Myocyte (in vitro differentiated cells): ENCODE data around the gene ADCY3. TPM values are rescaled to one million over a fixed set of nuclear protein-coding genes. Genes with fewer than 3 reads are reported as not detected.

ENCODE experiments used
- DNase-seq: peaks from one replicate; pipeline ENCODE4 v3.0.0-alpha.2; 2012; ENCODE audit warnings: low read depth
- total RNA-seq: library from RNA; depleted of rRNA; stranded (reverse); fragments of >200 nt; gene quantifications from 2 replicates; pipeline ENCODE4 v1.2.3, GENCODE V29; 2014

The ADCY3 gene
- total RNA-seq, 1 donor from 2014 or later, result 3.5 TPM

DNA sequence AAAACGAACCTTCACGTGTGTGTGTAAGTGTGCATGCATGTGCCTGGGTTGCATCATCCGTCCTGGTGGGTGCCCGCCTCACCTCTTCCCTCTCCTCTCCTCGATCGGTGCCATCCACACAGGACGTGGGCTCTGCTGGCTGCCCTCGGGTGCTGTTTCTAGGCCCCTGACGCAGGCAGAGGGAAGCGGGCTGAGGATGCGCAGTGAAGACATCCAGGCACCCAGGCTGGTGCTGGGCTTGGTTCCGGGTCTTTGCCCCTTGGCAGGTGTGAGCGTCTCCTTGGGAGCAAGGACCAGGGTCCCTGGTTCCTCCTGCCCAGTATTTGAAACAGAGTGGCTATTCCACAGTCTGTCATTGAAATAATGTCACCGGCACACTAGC lies 6.2 kb upstream of the ADCY3 start:
- no peak for DNase-seq

DNA sequence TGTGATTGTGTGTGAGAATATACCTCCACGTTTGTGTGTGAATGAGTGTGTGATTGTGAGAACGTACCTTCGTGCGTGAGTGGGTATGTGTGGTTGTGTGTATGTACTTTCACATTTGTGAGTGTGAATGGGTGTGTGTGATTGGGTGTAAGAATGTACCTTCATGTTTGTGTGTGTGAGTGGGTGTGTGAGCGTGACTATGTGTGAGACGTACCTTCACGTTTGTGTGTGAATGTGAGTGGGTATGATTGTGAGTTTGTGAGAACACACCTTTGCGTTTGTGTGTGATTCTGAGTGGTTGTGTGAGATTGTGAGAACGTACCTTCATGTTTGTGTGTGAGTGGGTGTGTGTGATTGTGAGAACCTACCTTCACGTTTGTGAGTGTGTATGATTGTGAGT lies 5.8 kb upstream of the ADCY3 start:
- no peak for DNase-seq

DNA sequence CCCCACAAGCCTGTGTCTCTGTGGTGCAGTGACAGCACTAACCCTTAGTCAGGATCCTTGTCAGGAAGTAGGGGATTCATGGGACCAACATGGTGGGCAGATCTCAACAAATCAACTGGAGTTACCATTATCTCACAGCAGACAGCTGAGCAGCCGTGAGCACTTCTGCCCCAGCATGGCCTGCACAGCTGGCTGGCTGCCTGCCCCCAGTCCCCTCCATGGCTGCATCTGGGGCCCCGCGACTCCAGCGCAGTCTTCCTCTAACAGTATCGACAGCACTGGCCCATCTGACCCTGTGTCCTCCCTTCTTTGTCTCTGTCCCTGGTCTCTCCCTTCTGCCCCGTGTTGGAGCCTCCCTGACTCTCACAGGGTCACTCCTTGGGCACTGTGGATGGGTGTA lies 4.7 kb upstream of the ADCY3 start:
- no peak for DNase-seq

DNA sequence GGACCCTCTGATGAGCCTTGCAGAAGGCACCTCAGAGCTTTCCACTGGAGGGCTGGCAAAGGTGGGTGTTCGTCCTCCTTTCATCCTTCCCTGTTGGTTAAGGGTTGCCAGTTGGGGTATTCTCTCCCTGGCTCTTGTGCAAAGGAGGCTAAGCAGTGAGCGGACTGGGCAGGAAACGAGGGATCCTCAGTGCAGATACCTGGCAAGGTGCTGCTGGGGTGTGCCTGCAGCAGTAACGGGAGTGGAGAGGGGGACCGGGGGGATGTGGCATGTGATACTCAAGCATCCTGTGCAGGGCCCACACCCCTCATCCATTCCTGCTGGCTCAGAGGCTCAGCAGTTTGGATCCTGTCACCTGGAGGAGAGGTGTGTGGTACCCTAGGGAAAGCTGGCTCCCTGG lies 4.2 kb upstream of the ADCY3 start:
- no peak for DNase-seq

DNA sequence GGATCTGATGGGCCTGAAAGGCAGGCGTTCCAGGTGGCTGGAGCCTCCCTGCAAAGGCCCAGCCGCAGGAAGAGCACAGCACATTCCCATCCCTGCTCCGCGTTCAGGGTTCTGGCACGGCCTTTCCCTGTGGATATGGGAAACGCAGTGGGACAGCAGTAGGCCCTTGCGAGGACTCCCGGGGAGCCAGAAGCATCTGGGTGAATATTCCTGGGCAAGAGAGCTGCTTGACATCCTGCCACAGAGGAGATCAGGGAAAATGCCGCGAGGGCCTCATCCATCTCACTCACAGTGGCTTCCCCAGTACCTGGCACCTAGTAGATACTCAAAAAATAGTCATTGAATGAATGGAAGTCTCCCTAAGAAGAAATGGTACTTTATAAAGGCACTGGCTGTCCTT lies 3.1 kb upstream of the ADCY3 start:
- no peak for DNase-seq

DNA sequence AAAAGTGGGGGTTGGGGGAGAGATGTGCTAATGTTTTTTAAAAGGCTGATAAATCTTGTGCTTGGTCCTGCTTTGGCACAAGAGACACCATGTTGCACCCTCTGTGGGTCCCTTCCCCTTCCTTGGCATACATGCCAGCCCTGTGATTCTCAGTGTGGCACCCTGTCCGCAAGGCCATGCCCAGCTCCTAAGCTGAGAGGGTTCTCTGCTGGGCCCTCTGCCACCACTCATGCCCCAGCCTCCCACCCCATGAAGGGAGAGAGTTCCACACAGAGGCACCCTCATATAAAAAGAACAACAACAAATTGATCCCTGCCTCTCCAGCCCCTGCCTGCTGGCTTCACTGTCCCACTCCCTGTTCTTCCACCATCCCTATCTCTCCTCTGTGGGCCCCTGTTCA lies 2.5 kb upstream of the ADCY3 start:
- DNase-seq, result no peak

DNA sequence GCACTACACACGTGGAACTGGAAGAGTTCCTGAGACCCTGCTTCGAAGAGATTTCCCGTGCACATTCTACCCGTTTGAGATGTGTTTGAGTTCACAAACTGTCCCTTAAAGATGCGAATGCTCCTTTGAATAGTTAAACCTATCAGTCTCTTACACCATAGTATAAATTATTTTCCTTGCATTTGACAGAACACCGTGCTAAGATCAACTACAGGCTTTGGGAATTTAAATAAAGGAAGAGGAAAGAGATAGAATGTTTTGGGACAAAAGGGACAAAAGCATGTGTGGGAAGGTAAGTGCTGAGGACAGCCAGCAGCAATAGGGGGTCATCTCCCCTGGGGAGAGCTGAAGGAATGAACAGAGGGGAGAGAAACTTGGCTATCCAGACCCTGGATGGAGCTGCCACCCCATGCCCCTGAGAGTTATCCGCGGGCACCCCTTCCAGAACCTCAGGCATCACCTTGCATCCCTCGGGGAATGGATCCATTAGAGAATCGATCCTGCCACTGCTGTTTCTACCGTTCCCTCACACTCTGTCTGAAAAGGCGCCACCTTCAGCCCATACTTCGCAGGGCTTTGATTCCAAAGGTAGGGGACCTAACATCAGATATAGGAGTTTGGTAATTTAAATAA lies 888 bp upstream of the ADCY3 start:
- DNase-seq, result no peak

DNA sequence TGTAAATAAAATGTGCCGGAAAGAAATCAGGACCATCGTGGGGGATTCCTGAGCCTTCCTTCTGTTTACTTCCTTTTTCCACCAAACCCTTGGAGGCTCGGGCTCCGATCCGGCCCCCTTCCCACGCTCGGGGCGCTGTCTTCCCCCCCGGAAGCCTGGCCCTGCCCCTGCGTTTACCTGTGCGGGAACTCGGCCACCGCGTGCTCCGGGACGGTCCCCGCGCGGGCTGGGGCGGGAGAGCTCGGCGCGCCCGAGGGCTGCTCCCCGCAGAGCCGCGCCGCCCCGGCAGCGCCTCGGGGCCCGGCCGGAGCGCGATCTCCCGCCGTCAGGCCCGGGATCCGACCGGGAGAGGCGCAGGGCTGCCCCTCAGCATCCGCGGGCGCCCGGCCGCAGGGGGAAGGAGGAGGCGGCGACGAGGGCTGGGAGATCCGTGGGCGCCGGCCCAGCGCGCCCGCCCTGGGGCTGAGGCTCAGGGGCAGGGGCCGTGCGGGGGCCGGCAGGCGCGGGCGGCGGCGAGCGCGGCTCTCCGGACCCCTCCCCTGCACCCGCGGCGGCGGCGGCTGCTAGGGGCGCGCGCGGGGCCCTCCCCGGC lies 435 bp downstream of the ADCY3 start:
- DNase-seq, result no peak

DNA sequence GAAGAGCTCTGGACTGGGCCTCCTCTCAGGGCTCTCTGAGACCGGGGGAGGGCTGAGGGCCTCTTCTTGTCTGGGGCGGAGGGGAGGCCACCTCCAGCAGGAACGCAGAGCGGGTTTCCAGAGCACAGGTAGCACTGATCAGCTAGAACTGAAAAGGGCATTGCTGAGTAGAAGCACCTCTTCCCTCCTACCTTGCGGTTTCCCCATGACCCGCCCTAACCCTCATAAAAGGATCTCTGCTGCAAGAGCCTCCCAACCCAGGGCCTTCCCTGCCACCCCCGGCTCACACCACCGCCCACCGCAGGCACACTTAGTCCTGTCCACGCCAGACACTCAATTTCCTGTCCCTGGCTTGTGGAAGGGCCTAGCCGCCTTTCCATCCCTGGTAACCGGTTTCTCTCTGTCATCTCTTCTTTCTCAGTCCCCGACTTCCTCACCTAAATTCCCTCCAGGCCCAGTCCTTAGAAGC lies 966 bp downstream of the ADCY3 start:
- DNase-seq, result no peak

DNA sequence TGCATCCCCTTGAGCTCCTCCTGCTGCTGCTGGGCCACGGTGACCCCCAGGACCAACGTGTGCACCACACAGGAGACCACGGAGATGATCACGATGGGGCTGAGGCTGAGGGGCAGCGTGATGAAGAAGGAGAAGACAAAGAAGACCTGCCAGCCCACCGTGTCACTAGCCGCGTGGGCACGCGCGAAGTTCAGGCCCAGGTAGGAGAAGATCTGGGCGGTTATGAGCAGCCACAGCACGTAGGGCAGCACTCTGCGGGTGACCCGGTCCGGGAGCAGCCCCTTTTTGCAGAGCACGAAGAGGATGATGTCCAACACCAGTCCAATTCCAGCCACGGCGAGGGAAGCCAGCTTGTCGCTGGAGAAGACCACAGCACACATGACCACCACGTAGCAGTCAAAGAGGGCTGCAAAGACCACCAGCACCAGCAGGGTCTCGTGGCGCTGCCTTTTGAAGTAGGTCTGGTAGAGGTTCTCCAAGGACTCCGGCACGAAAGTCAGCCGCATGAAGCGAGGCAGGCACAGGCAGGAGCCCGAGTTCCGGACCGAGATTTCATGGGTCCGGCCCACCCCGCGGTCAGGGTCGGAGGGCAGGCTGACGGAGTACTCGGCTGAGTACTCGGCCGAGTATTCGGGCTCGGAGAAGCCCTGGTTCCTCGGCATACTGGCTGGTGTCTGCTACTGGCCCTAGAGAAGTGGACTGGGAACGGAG lies 1.6 kb downstream of the ADCY3 start:
- no peak for DNase-seq

DNA sequence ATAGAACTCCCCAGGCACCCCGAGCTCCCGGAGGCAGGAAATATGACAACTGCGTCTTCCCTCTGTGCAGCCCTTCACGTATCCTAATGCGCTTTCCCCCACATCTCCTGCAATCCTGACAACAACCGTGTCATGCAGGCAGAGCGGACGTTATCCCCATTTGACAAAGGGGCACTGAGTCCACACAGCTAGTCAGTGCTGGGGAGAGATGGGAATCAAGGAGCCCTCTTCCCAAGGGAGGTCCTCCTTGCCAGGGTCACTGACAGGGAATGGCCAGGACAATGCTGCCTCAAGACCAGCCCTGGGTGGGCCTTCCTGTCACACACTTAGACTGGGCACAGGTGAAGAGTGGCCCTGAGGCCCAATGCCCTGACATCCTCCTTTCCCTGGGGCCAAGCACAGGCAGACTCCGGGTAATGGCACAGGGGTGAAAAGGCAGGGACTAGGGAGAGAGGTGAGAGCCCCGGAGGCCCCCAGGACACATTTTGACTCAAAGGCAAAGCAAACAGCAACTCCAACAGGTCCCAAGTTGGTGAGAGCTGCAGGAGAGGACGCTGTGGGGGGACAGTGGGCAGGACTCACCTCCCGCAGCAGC lies 2.2 kb downstream of the ADCY3 start:
- DNase-seq, result no peak

DNA sequence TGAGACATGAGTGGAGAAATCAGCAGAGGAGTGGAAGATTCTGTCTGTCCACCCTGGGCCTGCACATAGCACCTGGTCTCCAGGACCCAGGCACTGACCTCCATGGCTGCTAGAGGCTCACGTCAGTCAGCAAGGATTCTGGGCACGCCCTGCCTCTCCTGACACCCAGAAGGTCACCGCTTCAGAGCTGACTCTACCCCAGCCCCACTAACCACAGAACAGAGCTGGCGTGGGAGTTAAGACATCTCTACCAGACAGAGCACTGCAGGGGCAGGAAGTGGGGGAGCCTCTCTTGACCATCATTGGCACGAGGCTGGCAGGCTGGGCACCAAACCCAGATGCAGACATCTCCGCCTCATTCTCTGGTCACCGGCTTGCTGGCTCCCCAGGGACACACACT lies 3.0 kb downstream of the ADCY3 start:
- no peak for DNase-seq

DNA sequence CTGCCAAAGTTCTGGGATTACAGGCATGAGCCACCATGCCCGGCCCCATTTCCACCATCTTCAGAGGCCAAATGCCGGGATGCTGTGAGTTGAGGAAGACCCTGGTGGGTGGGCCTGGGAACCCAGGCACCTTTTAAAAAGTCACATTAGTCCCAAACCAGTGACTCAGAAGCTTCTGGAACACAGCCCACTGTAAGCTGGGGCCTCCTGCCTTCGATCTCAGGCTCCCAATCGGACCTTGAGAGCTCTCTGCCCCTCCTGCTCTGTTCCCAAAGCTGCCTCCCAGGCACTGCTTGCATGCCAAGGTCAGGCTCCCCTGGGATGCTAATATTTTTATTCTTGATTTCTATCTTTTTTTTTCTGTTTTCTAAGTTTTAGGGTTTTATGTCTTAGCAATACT lies 4.2 kb downstream of the ADCY3 start:
- no peak for DNase-seq

DNA sequence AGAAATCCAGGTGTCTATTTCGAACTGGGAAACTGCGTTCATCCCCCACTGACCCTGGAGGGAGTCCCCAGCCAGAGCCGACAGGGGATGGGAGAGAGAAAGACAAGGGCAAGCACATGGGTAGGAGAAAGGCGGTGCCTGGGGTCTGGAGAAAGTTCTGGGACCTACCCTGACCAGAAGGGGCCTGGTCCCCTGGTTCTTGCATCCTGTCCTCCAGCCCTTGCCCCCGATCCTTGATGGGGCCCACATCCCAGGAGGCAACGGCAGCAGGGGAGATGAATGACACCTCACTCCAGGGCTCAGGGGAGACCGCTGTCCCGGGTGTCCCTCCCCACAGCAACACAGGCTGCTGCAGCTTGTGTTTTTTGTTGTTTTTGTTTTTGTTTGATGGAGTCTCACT lies 4.9 kb downstream of the ADCY3 start:
- DNase-seq, result no peak

DNA sequence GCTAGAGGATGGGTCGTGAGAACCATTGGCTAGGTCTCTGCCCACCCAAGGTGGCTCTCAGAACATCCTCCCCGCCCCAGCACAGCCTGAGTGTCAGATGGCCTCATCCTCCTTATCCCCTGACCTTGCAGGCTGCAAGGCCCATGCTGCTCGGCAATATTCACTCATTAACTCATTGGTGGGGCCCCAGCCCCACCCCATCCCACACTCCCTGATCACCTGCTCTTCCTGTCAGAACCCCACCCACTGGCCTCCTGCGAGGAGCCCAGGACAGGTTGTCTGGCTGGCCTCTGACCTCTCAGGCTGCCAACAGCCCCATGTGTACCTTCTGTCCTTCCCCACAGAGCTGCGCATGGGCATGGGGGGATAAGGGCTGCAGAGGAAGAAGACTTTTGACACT lies 5.3 kb downstream of the ADCY3 start:
- DNase-seq, result no peak

DNA sequence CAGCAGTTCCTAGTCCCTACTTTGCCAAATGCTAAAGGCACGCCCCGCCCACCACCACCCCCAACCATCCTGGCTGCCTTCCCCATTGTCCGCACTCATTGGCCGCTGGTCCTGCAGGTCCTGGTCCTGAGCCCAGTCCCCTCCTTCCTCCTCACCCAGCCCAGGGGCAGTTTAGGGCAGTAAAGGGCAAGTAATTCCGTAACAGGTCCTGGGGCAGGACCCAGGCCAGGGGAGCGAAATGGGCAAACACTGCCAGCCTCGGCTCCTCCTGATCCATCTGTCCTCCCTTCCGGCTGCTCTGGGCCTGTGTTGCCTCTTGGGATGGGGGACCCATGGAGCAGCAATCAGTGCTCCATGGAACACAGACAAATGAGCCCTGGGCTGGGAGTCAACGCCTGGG lies 6.1 kb downstream of the ADCY3 start:
- no peak for DNase-seq

DNA sequence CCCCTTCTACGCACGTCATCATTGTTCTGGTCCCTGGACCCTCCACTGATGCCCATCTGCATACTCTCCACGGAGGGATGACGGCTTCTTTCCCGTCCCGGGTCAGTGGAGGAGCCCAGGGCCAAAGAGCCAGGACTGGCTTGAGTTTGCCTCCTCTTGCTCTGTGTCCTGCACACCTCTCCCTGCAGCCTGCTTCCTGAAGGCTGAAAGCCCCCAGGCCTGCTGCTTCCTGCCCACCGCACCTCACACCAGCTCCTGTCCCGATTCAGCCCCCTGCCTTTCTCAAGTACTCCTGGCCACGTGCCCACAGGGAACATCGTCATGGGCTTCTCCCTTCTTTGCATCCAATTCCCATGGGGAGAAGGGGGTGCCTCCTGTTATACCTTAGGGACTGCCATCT lies 7.1 kb downstream of the ADCY3 start:
- DNase-seq, result no peak

DNA sequence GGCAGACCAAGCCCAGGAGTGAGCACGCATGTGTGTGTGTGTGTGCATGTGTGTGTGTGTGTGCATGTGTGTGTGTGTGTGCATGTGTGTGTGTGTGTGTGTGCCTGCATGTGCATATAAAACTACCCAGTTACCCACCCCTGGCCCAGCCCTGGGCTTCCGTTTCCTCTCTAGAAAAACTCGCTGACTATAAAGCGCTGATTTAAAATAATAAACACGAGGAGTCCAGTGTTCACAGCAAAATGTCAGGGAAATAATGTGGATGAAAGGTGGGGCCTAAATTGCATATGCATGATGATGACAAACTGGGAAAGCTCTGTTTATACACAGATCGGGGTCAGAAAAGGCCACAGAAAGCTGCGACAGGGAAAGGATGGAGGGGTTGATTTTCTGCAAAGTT lies 7.5 kb downstream of the ADCY3 start:
- DNase-seq, result no peak

DNA sequence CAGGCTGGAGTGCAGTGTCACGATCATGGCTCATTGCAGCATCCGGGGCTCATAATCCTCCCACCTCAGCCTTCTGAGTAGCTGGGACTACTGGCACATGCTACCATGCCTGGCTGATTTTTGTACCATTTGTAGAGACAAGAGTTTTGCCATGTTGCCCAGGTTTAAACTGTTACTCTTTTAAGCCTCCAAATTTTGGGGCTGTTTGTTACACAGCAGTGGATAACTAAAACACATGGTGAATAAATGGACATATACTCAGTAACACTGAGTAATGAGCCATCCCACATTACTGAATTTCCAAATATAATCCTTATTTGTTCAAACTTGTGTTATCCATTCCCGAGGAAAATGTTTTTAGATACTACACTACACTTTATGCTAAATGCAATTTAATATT lies 9.8 kb downstream of the ADCY3 start:
- DNase-seq, result no peak

DNA sequence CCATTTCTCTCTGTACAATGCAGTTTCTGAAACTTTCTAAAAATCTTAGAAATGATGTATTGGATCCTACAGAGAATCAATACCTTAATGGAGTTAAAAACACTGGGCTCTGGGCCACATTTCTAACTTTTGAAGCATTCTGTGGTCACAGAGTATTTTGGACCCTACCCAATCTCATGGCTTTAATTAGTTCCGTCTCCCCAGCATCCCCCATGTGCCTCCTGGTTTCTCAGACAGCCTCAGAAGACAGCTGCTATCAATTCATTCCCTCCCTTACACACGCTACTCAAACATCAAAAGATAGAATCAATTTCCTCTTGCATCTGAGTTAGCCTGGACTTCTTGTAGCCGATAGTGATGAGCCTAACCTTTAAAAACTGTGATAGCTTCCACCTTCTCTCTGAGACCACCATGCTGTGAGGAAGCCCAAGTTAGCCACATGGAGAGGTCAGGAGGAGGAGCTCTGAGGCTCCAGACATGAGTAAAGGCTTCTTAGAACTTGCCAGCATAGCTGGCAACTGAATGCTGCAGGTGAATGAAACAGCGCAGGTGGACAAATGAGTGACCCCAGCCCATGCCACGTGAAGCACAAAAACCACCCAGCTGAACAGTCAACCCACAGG lies 10.4 kb downstream of the ADCY3 start:
- DNase-seq, result no peak

DNA sequence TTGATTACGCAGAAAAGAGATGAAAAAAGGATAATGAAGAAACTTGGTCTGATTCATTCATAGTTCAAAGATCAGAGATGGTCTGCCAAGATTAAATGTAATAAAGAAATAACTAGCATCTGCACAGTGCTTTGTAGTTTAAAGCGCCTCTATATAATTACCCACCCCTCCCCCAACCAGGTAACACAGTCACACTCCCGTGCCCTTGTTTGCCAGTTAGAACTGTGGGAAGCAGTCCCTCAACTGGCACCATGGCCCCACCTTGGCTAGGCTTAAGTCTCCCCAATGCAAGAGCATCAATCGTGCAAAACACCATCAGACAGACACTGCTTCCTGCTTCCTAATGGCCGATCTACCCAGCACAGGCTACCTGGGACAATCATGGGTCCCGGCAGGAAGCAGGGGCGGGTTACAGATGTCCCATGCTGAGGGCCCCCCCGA lies 11.6 kb downstream of the ADCY3 start:
- DNase-seq, result no peak

DNA sequence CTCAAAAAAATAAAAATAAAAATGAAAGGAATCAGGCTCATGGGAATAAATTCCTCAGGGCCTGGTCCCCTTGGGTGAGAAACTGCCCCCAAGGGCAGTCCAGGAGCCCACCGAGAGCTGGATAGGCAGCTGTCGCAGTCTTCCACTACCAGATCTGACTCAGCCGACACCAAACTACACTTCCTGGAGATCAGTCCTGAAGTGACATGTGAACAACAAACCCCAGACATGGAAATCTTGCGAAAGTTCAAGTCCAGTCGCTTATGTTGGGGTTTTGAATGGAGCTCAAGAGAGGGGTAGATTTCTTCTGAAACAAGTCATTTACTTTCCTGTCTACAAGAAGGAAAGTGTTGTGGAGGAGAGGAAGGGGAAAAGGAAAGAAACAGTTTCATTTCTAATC lies 12.9 kb downstream of the ADCY3 start:
- peak; percentile 63 for DNase-seq
